Measurements from ENCODE around the gene THSD4. TPM values are rescaled to one million over a fixed set of nuclear protein-coding genes. Genes with fewer than 3 reads are reported as not detected.

THSD4 gene
- total RNA-seq, 1 donor from 2014 or later = 1.6 TPM

DNA sequence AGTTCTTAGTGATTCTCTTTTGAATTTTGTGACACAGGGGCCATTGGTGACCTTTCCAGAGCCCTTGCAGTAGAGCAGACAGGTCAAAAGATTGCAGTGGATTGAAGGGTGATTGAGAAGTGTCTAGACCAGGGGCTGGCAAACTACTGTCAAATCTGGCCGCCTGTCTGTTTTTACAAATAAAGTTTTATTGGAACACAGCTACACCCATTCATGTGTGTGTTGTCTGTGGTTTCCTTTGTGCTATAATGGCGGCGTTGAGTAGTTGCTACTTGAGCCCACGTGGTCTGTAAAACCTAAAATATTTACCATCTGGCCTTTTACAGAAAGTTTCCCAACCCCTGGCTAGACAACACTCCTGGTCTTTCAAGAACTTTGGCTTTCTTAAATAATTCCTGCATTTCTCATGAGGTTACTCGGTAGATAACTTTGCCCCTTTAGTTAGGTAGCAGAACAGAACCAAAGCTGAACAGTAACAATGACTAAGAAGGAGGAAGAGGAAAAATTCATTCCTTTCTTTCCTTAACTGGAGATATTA, 430.0 kb downstream of the THSD4 start:
- no peak for FAIRE-seq
- no peak for DNase-seq (ENCODE audit: low spot score in 2 of 2)

DNA sequence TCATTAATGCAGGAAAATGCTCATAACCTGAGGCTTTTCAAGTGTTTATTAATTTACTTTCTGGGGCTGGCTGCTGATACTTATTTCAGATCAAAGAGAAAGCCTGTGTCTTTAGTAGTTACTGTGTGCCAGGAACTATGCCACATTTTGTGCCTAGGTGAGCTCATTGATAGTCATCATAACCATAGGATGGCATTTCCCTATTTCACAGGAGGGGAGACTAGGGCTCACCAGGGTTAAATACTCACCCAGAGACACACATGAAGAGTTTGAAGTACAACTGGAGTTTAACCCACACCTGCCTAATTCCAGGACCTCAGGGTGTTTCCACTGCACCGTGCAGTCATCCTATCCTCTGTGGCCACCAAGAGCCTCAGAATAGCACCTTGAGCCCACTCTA, 430.7 kb downstream of the THSD4 start:
- no peak for FAIRE-seq

DNA sequence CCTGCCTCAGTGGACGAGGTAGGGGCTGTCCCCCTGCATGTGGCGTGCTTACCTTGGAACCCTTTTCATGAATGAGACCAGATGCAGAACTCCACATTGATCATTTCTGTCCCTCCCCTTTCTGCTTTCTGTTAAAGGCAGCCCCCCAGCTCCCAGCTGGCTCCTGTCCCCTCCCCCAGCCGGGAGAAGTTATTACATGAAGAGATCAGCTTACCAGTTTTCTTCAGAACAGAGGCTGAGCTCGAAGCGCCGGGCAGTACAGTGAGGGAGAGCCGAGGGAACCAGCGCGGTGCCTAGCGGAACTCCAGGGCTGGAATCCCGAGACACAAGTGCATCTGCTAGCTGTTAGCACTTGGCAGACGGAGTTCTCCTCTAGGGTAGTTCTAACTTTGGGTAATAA, 431.7 kb downstream of the THSD4 start:
- DNase-seq (ENCODE audit: low spot score in 2 of 2) = no peak
- no peak for FAIRE-seq

More for the DNA sequence above, 430.7 kb downstream of the THSD4 start:
- no peak for DNase-seq (ENCODE audit: low spot score in 2 of 2)

DNA sequence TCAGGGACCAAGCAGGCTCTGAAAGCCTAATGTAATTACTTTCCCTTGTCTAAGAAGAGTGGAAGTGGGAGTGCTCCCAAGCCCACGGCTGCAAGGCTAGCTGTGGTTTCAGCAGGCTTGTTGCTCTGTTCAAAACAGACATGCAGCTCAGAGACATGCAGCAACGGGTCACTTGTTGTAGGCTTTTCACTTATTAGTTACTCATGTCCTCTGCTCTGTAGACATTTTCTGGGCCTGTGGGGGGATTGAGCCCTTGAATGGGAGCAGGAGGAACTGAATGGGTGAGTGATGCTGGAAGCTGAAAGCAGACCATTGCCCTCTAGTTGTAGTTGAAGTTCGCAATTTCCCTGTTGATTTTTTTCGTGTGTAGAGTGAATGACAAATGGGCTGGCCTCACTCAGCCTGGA, 433.1 kb downstream of the THSD4 start:
- FAIRE-seq = no peak
- no peak for DNase-seq (ENCODE audit: low spot score in 2 of 2)

DNA sequence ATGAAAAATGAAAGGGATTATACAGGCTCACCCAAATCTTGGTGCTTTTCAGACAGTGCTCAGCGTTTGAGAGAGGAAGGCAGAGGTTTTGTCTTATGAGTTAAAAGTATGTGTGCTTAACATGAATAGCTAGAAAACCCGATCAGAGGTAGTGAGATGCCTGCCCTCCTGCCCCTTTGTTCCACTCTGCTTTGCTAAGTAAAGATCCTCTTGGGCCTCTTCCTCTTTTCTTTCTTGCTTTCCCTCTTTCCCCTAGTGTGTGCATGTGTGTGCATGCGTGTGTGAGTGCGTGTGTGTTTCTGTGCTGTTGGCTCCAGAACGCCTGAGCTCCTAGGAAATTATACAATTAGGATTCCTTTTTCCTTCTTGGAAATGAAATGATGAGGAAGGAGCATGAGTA, 433.8 kb downstream of the THSD4 start:
- no peak for DNase-seq (ENCODE audit: low spot score in 2 of 2)
- no peak for FAIRE-seq

DNA sequence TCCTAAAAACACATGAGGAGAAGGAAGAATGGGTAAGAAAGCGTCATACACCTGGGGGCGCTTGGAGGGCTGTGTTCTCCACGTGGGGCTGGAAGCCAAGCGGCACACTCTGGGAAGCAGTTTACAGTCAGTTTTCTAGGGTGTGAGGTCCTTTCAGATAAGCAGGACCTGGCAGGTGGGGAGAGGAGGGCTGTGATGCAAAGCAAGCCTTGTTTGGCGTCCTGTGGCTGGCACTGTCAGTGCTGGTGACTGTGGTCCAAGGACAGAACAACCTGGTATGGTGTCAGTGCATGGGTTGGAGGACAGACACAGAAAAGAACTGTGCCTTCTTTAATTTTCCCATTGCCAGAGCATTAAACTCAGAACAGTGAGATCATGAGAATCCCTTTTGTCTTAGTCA, 434.4 kb downstream of the THSD4 start:
- DNase-seq (ENCODE audit: low spot score in 2 of 2) = no peak
- FAIRE-seq = no peak

DNA sequence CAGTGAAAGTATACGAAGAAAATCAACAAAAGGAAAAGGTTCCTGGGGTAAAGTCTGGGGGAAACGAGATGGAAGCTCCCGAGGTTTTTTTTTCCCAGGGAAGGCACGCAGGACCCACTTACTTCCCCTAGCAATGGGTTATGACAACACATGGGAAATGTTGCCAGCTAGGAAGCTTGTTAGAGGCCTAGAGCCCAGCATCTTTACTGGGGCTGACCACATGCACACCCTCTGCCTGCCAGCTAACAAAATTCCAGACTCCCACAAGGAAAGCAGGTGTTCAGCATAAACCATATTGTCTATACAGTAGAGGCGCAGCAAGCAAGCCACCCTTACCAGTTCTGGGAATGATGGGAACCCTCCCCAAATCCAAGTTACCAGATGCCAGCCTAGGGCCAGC, 436.3 kb downstream of the THSD4 start:
- no peak for FAIRE-seq
- no peak for DNase-seq (ENCODE audit: low spot score in 2 of 2)

DNA sequence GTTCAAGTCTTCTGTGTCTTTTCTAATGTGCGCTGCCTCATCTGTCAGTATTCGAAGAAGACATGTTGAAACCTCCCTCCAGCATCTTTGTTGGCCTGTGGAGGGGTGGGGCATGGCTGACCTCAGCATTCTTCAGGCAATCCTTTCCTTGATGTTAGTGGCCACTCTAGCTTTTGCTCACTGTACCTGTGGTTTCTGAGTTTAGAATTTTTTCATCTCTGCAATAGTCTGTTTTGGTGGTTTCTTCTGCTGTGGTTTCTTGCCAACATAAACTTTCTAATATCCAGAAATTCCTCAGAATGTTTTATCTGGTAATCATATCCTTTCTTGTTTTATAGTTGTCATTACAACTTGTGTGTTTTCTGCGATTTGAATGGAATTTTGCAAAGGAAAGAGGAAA, 443.8 kb downstream of the THSD4 start:
- DNase-seq (ENCODE audit: low spot score in 2 of 2) (no peak), FAIRE-seq (no peak)

DNA sequence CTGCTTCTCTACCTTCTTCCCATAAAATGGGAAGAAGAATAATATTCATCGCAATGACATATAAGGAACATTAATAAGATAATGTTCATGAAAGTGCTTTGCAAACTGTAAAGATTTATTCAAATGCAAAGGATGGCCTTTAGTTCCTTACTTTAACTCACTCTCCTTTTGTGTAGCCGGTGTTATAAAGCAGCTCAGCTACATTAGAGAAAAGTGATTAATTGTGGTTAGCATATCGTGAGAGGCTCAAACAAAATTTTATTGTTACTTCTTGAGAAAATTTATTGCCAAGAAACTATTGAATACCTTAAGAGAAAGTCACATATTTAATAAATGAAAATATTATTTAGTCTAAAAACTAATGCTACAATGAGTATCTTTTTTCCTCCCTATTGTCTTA, 444.3 kb downstream of the THSD4 start:
- DNase-seq (ENCODE audit: low spot score in 2 of 2) (no peak), FAIRE-seq (no peak)

DNA sequence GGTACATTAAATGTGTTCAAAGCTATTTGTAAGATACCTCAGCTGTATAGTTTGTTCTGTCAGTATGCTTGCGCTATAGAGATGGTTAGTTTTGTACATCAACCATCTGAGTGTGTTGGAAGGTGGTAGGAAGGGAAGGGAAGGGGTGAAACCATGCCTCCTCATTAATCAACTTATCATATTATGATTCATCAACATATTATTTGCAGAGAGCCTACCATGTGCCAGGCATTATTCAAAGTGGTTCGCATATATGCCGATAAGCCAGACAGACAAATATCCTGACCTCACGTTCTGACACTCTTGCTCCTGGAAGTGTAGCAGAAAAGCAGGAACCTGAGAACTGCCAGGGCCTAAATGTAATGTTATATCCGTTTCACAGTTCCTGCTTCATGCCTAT, 447.0 kb downstream of the THSD4 start:
- FAIRE-seq = no peak
- DNase-seq (ENCODE audit: low spot score in 2 of 2) = no peak

DNA sequence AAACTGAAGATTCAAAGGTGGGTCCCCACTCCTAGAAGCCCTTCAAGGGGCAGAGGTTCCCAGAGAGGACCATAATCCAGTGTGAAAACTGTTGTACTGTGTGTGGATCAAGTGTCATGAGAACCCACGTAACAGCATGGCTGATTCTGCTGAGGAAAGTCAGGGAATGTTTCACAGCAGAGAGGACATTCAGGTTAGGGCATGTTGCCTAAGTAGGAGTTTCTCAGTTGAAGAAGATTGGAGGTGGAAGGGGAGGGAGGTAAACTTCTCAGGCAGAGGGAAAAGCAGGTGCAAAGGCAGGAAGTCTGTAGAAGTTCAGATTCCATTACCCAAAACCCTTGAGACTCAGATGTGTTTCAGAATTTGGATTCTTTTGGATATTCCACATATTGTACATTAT, 448.9 kb downstream of the THSD4 start:
- FAIRE-seq (no peak), DNase-seq (ENCODE audit: low spot score in 2 of 2) (no peak)

DNA sequence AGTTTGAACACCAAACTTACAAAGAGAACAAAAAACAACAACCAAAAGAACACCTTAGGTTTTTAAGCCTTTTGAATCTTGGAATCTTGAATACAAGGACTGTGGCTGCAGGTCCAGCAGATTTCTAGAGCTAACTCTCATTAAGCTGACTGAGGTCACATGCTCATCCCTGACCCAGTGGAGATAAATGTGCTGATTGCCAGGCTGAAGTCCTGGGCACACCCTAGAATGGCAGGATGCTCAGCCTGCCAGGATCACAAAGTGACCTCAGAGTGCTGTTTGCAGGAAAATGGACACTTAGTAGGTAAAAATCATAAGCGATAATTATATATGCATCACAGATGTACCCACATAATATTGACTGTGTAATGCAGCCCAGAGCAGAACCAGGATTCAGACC, 449.7 kb downstream of the THSD4 start:
- DNase-seq (ENCODE audit: low spot score in 2 of 2) (no peak), FAIRE-seq (no peak)

DNA sequence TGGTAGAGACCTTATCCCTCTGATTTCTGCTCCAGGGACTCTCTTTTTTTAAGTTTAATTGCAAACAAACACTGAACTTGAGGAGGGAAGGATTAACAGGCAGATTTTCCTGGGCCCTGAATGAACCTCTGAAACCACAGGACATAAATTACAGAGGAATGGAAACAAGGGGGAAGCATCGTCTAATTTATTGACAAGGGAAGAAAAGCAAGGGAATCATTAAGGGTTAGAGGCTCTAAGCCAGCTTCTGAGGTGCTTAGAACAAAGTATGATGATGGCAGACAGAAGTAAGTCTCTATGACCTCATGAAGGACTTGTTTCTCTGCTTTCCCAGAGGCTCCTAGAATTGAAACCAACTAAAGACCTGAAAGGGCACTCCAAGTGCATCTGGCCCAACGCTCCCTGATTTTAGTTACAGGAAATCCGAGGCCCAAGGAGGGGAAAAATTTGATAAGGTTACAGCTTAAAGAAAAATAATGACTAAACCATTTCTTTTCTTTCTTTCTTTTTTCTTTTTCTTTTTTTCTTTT, 450.4 kb downstream of the THSD4 start:
- DNase-seq (ENCODE audit: low spot score in 2 of 2) (no peak), FAIRE-seq (no peak)

DNA sequence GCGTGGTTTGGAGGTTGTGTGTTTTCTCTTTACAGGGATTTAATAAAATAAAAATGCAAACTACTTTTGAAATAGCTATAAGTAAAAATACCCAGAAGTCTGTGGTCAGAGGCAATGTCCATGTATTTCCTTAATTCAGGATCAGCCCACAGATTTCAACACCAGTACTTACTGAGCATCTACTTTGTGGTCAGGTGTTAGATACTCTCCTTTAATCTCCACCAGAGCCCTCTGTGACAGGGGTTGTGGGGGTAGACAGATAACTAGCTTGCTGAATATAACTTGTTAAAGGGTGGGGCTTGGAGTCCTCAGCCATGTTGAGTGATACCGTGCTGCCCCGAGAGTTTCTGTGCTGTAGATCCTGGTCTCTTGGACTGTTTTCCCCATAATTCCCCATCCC, 451.0 kb downstream of the THSD4 start:
- no peak for FAIRE-seq
- DNase-seq (ENCODE audit: low spot score in 2 of 2) = no peak

DNA sequence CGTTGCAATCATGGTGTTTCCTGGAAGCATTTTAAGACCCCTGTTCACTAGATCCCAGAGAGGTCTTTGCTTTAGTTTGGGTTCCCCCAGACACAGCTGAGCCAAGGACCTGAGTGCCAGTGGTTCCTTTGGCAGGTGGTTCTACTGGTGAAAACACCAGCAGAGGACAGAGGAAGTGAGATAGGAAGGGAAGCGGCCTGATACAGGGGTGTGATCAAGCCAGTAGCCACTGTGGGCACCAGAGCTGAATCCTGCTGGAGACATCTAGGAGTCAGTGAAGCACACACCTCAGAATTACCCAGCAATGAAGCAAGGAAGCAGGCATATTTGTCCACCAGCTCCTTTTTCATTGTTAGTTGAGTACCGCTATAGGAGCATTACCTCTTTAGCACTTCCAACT, 451.9 kb downstream of the THSD4 start:
- DNase-seq (ENCODE audit: low spot score in 2 of 2) = no peak
- FAIRE-seq = no peak

DNA sequence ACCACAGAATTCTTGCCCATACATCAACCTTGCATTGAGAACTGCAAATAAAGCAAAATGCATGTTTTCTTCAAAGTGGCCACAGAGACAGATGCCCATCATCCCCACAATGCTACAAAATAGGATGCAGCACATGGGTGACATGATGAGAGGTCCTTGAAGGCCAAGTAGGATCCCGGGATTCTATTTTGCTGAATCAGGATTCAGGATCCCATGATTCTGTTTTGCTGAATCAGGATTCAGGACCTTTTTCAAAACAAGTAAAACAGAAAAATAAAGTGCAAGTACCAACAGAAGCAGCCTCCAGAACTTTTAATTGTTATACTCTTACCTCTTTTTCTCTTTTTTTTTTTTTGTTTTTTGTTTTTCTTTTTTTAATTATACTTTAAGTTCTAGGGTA, 453.0 kb downstream of the THSD4 start:
- no peak for DNase-seq (ENCODE audit: low spot score in 2 of 2)
- no peak for FAIRE-seq

DNA sequence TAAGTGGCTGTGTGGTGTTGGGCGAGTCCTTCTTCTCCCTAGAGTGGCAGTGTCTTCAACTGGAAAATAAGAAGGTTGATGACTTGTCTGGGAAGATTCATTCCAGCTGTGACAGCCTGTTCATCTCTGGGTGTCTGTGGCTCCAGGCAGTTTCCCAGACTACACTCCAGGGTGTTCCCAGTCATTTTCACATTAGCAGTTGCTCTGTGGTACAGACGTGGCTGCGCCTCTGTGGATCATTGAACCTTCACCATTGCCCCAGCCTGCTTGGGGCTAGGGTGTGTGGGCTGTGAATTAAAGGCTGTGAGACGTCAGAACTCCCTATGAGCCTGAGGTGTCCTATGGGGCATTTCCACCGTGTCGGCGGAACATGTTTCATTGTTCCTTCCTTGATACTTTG, 455.5 kb downstream of the THSD4 start:
- FAIRE-seq (no peak), DNase-seq (ENCODE audit: low spot score in 2 of 2) (no peak)

DNA sequence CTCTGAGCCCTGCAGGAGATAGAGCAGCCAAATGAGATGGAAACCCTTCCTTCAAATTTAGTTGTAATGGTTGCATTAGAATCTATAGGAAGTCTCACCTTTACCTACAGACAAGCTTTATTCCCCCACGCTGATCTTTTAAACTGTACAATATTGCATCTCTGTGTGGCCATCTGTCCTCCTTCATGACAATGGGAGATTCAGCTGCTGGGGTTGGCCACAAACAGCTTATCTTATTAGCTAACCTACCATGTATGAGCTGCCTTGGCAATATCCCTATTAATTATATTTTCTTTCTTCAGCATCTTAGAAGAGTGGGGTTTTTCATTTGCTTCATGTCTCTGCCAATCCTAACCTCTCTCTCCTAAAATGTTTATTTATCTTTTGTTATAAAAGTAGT, 456.4 kb downstream of the THSD4 start:
- FAIRE-seq = no peak
- no peak for DNase-seq (ENCODE audit: low spot score in 2 of 2)

DNA sequence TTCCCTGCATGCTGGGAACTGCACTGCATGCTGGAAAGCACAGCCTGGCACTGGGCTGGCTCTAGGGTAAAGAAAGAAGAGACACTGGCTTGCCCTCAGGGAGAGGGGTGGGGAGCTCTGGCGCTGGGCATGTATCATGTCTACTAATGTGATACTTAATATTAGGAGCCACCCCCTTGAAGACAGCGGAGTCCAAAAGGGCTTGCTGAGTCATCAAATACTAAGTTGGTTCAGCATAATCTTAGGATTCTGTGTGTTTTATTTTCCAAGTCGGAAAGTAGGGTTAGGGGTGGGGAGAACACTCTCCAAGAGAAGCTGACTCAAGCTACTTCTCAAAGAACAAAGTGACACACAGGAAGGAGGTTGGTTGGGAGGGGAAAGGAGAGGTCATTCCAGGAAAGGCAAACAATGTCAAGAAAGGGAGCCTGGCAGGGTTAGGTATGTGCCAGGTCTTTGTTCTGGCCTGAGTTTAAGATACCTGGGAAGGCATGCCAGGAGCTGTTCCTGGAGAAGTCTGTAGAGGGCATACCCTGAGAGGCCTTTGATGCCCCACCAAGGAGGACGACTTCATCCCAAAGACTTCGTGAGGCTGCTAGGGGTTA, 457.3 kb downstream of the THSD4 start:
- DNase-seq (ENCODE audit: low spot score in 2 of 2) (no peak), FAIRE-seq (no peak)

DNA sequence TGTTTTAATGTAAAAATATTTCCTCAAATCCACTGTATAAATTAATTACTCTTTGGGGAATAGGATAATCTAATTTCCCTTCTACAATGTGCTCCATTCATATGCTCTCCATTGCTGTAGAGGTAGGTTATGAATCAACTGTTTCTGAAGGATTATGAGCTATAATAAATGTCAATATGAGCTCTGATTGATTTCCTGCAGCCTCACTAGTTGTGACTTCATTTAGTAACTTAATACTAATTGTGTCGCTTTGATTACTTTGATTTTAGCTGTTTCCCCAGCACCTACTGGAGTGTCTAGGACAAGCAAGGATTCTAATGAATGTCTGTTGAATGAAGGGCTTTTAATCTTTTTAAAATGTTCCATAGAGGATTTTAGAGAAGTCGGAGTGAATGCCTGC, 458.3 kb downstream of the THSD4 start:
- no peak for DNase-seq (ENCODE audit: low spot score in 2 of 2)
- no peak for FAIRE-seq

DNA sequence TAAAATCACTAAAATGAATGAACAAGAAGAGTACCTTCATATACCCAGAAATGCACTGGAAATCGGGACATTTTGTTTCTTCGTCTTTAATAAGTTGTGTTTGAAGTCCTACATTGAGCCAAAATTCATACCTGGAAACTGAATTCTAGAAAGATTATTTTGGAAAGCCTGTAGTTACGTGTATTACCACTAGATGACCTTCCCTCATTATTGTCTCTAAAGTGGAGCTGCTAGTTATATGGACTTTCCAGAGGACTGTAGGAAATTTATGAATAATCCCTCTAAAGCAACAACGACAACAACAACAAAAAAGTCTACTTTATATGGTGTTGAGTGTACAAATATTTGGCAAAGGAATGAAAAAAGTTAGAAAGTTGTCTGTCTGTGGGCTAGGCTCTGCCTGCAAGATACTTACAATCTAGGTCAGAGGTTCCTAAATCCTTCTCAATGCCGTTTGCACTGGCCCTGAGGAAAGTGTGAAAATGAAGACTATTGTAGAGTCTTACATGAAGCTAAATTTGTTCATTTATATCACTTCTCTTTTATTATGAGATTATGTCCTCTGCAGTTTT, 460.3 kb downstream of the THSD4 start:
- no peak for DNase-seq (ENCODE audit: low spot score in 2 of 2)
- no peak for FAIRE-seq

DNA sequence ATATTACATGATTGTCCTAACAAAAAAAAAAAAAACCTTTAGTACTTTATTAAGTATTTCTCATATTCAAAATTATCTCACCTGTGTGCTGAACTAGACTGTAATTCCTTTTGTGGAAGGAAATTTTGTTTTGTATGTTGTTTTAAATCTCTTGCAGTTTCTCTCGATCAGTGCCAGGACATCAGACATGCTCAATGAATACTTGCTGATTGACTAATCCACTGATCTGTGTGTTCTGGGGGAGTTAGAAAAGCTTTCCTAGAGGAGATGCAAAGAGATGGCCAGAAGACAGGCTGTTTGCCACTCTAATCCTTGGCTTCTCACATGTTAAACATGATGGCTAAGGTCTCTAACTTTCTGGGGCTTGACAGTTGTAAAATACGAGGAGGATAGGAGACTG, 461.8 kb downstream of the THSD4 start:
- FAIRE-seq (no peak), DNase-seq (ENCODE audit: low spot score in 2 of 2) (no peak)
